Skeletal muscle tissue (tissue), 4 donors: ENCODE results near the gene APOA5. TPM values are rescaled to one million over a fixed set of nuclear protein-coding genes. Genes with fewer than 3 reads are reported as not detected.

Experiments used
- H3K27ac ChIP-seq: one replicate; pipeline ENCODE4 v1.7.0; 2013; ENCODE audit warnings: mild to moderate bottlenecking, low read depth, low read length, inconsistent platforms
- H3K27me3 ChIP-seq, 3 donors: one replicate each; pipeline ENCODE4 v1.7.0; 2013; ENCODE audit warnings: low read length in 3 of 3; ENCODE audit not compliant: control insufficient read depth in 3 of 3, insufficient read depth in 3 of 3
- H3K36me3 ChIP-seq, 3 donors: one replicate each; pipeline ENCODE4 v1.7.0; 2013; ENCODE audit warnings: low read length in 3 of 3; ENCODE audit not compliant: control insufficient read depth in 3 of 3, insufficient read depth in 3 of 3
- H3K4me1 ChIP-seq, 3 donors: one replicate each; pipeline ENCODE4 v1.7.0; 2013; ENCODE audit warnings: low read length in 3 of 3, mild to moderate bottlenecking in 3 of 3; ENCODE audit not compliant: control insufficient read depth in 3 of 3, insufficient read depth in 3 of 3
- H3K4me3 ChIP-seq, 3 donors: one replicate each; pipeline ENCODE4 v1.7.0; 2013; ENCODE audit warnings: low read length in 3 of 3
- H3K9ac ChIP-seq, 3 donors: one replicate each; pipeline ENCODE4 v1.7.0; 2013; ENCODE audit warnings: low read length in 3 of 3, mild to moderate bottlenecking in 3 of 3, moderate library complexity in 2 of 3, low read depth in 1 of 3
- H3K9me3 ChIP-seq, 3 donors: one replicate each; pipeline ENCODE4 v1.7.0; 2013; ENCODE audit warnings: low read length in 3 of 3; ENCODE audit not compliant: control insufficient read depth in 3 of 3
- total RNA-seq: library from RNA; depleted of rRNA; stranded (reverse); fragments of >200 nt; gene quantifications from one replicate; pipeline ENCODE4 v1.2.3, GENCODE V29; 2014
- donor health status: Osteomylitis.

Gene APOA5
- total RNA-seq, 1 donor from 2014 or later: not detected

GRCh38 chr11:116740741-116741140 lies 50.9 kb downstream of the APOA5 start:
- no peak overlapping the region for H3K4me3 ChIP-seq
- no peaks in the 10 kb centered on the region for H3K4me1 ChIP-seq
- no peak overlapping the region for H3K27ac ChIP-seq
- no peak overlapping the region for H3K9ac ChIP-seq
- peaks cover 0 to 7% (median 0%) of the 10 kb centered on the region in 3 donors for H3K36me3 ChIP-seq
- H3K9me3 ChIP-seq: no peaks in the 10 kb centered on the region
- no peaks in the 10 kb centered on the region for H3K27me3 ChIP-seq

Other genes starting within 250 kb of the APOA5 start
- 18.8 TPM for gene BUD13, start 18.9 kb downstream of the APOA5 start, total RNA-seq
- gene ZPR1, start 3.9 kb downstream of the APOA5 start, total RNA-seq: 16.7 TPM
- 0.52 TPM for gene APOA4, start 31.4 kb upstream of the APOA5 start, total RNA-seq
- not detected for gene APOC3, start 38.0 kb upstream of the APOA5 start, total RNA-seq
- 3.7 TPM for gene APOA1, start 45.7 kb upstream of the APOA5 start, total RNA-seq